H1 (cell line): ENCODE measurements around the gene POMT2. TPM values are rescaled to one million over a fixed set of nuclear protein-coding genes. Genes with fewer than 3 reads are reported as not detected.

Experiments
- CTCF ChIA-PET: fragments of 300-600 bp; sonication (Branson Sonifier 250); formaldehyde crosslinking; loops from one replicate; lab custom pipeline; 2021; ENCODE audit not compliant: partially characterized antibody; lab: Charles Lee
- POLR2A ChIA-PET: fragments of 300-600 bp; sonication (Branson Sonifier 250); formaldehyde crosslinking; loops from one replicate; lab custom pipeline; 2021; ENCODE audit warnings: inconsistent platforms; ENCODE audit not compliant: partially characterized antibody; lab: Charles Lee
- DNase-seq, 2 experiments: peaks; one replicate each; pipeline versions ENCODE4 v3.0.0 to v3.0.0-alpha.2; 2010 to 2022; ENCODE audit warnings: low spot score in 2 of 2, low read depth in 1 of 2, mixed read lengths in 1 of 2
- FAIRE-seq: peaks from 2 replicates; lab custom pipeline; 2011; peaks lifted over from hg19 to GRCh38; lab: Jason Lieb, UNC
- H2AFZ ChIP-seq: 2 replicates; pipeline ENCODE4 v1.8.1; 2012; ENCODE audit warnings: low read length, inconsistent platforms
- H2AK5ac ChIP-seq: 2 replicates; pipeline ENCODE4 v1.6.1; 2013; ENCODE audit warnings: low read depth, low read length
- H2BK120ac ChIP-seq: replicated peaks from 2 replicates; pipeline ENCODE3; 2013; ENCODE audit warnings: low read depth, low read length, inconsistent platforms
- H2BK12ac ChIP-seq: 2 replicates; pipeline ENCODE4 v1.6.1; 2013; ENCODE audit warnings: low read depth, low read length
- H2BK15ac ChIP-seq: 2 replicates; pipeline ENCODE4 v1.6.1; 2013; ENCODE audit warnings: low read length
- H2BK20ac ChIP-seq: 2 replicates; pipeline ENCODE4 v1.6.1; 2013; ENCODE audit warnings: low read length
- H2BK5ac ChIP-seq: 2 replicates; pipeline ENCODE4 v1.6.1; 2013; ENCODE audit warnings: low read depth, low read length
- H3K14ac ChIP-seq: 2 replicates; pipeline ENCODE4 v1.6.1; 2013; ENCODE audit warnings: inconsistent platforms; ENCODE audit not compliant: insufficient read length
- H3K18ac ChIP-seq: 2 replicates; pipeline ENCODE4 v1.6.1; 2013; ENCODE audit warnings: low read length; ENCODE audit errors: extremely low read depth
- H3K23ac ChIP-seq: 2 replicates; pipeline ENCODE4 v1.6.1; 2013; ENCODE audit warnings: inconsistent platforms; ENCODE audit not compliant: insufficient read length
- H3K23me2 ChIP-seq: 2 replicates; pipeline ENCODE4 v1.6.1; 2013; ENCODE audit warnings: low read depth, low read length
- H3K27ac ChIP-seq: 2 replicates; pipeline ENCODE4 v1.6.1; 2011; ENCODE audit warnings: low read depth, low read length, inconsistent platforms
- H3K27me3 ChIP-seq, 4 experiments: replicated peaks in 1 of 4; 1 replicate in 1 of 4; 2 replicates in 3 of 4; pipeline versions ENCODE4 v1.6.1 to v1.8.1; 2011 to 2013; ENCODE audit warnings: low read length in 3 of 4, mild to moderate bottlenecking in 3 of 4, inconsistent platforms in 2 of 4, mixed read lengths in 2 of 4, moderate library complexity in 1 of 4; ENCODE audit not compliant: control insufficient read depth in 3 of 4, insufficient read depth in 3 of 4; ENCODE audit errors: extremely low read depth in 1 of 4
- H3K36me3 ChIP-seq, 4 experiments: 2 replicates each; pipeline versions ENCODE4 v1.6.1 to v1.8.1; 2011 to 2013; ENCODE audit warnings: mild to moderate bottlenecking in 4 of 4, low read length in 3 of 4, moderate library complexity in 2 of 4, control low read depth in 1 of 4, inconsistent platforms in 1 of 4; ENCODE audit not compliant: insufficient read depth in 4 of 4, control insufficient read depth in 2 of 4
- H3K4ac ChIP-seq: replicated peaks from 2 replicates; pipeline ENCODE3; 2013; ENCODE audit warnings: low read length, low read depth, mixed read lengths, inconsistent platforms; ENCODE audit not compliant: insufficient read length
- H3K4me1 ChIP-seq, 4 experiments: replicated peaks in 1 of 4; 1 replicate in 1 of 4; 2 replicates in 3 of 4; pipeline versions ENCODE4 v1.6.1 to v1.8.1; 2011 to 2013; ENCODE audit warnings: low read length in 3 of 4, inconsistent platforms in 2 of 4, mixed read lengths in 1 of 4; ENCODE audit not compliant: insufficient read depth in 4 of 4, control insufficient read depth in 3 of 4
- H3K4me2 ChIP-seq, 2 experiments: 2 replicates each; pipeline versions ENCODE4 v1.6.1 to v1.8.1; 2011 to 2013; ENCODE audit warnings: low read depth in 2 of 2, low read length in 2 of 2, control low read depth in 1 of 2, inconsistent platforms in 1 of 2, mild to moderate bottlenecking in 1 of 2; ENCODE audit not compliant: insufficient read depth in 1 of 2
- H3K4me3 ChIP-seq, 4 experiments: fragments of 200-600, 300-600 bp in 1 of 4; sonication (generic), shearing (Covaris generic), sonication (Bioruptor Twin) in 1 of 4; 2 replicates each; pipeline versions ENCODE4 v1.5.1 to v1.8.1; 2011 to 2016; ENCODE audit warnings: low read length in 4 of 4, low read depth in 3 of 4, control low read depth in 2 of 4, inconsistent platforms in 2 of 4, mild to moderate bottlenecking in 2 of 4, mixed read lengths in 1 of 4, moderate library complexity in 1 of 4; ENCODE audit not compliant: insufficient read depth in 2 of 4; ENCODE audit errors: extremely low read depth in 1 of 4
- H3K56ac ChIP-seq: replicated peaks from 2 replicates; pipeline ENCODE3; 2013; ENCODE audit warnings: low read depth, mild to moderate bottlenecking, mixed read lengths, low read length, inconsistent platforms; ENCODE audit not compliant: insufficient read length
- H3K79me1 ChIP-seq: 2 replicates; pipeline ENCODE4 v1.6.1; 2013; ENCODE audit warnings: low read depth, low read length, control low read depth
- H3K79me2 ChIP-seq, 2 experiments: 2 replicates each; pipeline versions ENCODE4 v1.6.1 to v1.8.1; 2012 to 2013; ENCODE audit warnings: low read length in 2 of 2, mild to moderate bottlenecking in 2 of 2, inconsistent platforms in 1 of 2; ENCODE audit not compliant: insufficient read depth in 2 of 2, control insufficient read depth in 1 of 2
- H3K9ac ChIP-seq, 4 experiments: replicated peaks in 1 of 4; 1 replicate in 1 of 4; 2 replicates in 3 of 4; pipeline versions ENCODE4 v1.6.1 to v1.8.1; 2011 to 2013; ENCODE audit warnings: low read depth in 3 of 4, low read length in 3 of 4, control low read depth in 2 of 4, mild to moderate bottlenecking in 2 of 4, moderate library complexity in 2 of 4, inconsistent platforms in 1 of 4; ENCODE audit errors: extremely low read depth in 1 of 4
- H3K9me3 ChIP-seq, 2 experiments: 2 replicates each; pipeline versions ENCODE4 v1.6.1 to v1.8.1; 2012 to 2013; ENCODE audit warnings: mild to moderate bottlenecking in 2 of 2, moderate library complexity in 2 of 2, control low read depth in 1 of 2, inconsistent platforms in 1 of 2, low read depth in 1 of 2, low read length in 1 of 2, mixed read lengths in 1 of 2; ENCODE audit not compliant: insufficient read depth in 2 of 2
- H4K20me1 ChIP-seq, 2 experiments: replicated peaks in 1 of 2; 2 replicates each; pipeline versions ENCODE3 to v1.8.1; 2011 to 2013; ENCODE audit warnings: inconsistent platforms in 2 of 2, low read length in 2 of 2, mild to moderate bottlenecking in 1 of 2; ENCODE audit not compliant: insufficient read depth in 2 of 2, control insufficient read depth in 1 of 2
- H4K5ac ChIP-seq: 2 replicates; pipeline ENCODE4 v1.6.1; 2013; ENCODE audit warnings: low read length, low read depth, mixed read lengths, inconsistent platforms; ENCODE audit not compliant: insufficient read length
- H4K8ac ChIP-seq: 2 replicates; pipeline ENCODE4 v1.8.0; 2013; ENCODE audit warnings: mild to moderate bottlenecking, moderate library complexity, low read length, inconsistent platforms; ENCODE audit not compliant: insufficient read depth; ENCODE audit errors: extremely low read depth
- H4K91ac ChIP-seq: replicated peaks from 2 replicates; pipeline ENCODE3; 2013; ENCODE audit warnings: low read length, mixed read lengths, inconsistent platforms; ENCODE audit not compliant: insufficient read length
- ASH2L ChIP-seq: fragments of 200-600, 300-600 bp; sonication (generic); IDR thresholded peaks from one replicate; pipeline ENCODE4 v1.7.1; 2017; ENCODE audit warnings: low read length
- BACH1 ChIP-seq: IDR thresholded peaks from 2 replicates; pipeline ENCODE4 v1.6.1; 2012; ENCODE audit warnings: low read length, improper control_type of control experiment
- CEBPB ChIP-seq: IDR thresholded peaks from 2 replicates; pipeline ENCODE4 v1.6.1; 2012; ENCODE audit warnings: low read depth, low read length
- CHD2 ChIP-seq: IDR thresholded peaks from 2 replicates; pipeline ENCODE4 v1.6.1; 2012; ENCODE audit warnings: low read length, improper control_type of control experiment
- JUN ChIP-seq: IDR thresholded peaks from 2 replicates; pipeline ENCODE4 v1.6.1; 2011; ENCODE audit warnings: low read depth, mild to moderate bottlenecking, improper control_type of control experiment, low read length
- KDM1A ChIP-seq: fragments of 200-600, 300-600 bp; sonication (generic); IDR thresholded peaks from 2 replicates; pipeline ENCODE4 v1.7.1; 2016; ENCODE audit warnings: mild to moderate bottlenecking, low read length, borderline replicate concordance
- KDM4A ChIP-seq: IDR thresholded peaks from one replicate; pipeline ENCODE4 v1.7.1; 2012; ENCODE audit warnings: low read depth, mild to moderate bottlenecking, moderate library complexity, low read length, inconsistent platforms; ENCODE audit not compliant: severe bottlenecking
- MAFK ChIP-seq: IDR thresholded peaks from 2 replicates; pipeline ENCODE4 v1.6.1; 2012; ENCODE audit warnings: low read depth, mild to moderate bottlenecking, improper control_type of control experiment, low read length
- RNF2 ChIP-seq: fragments of 200-900, 300-1000 bp; sonication (generic); IDR thresholded peaks from 2 replicates; pipeline ENCODE4 v1.7.1; 2016; ENCODE audit warnings: borderline replicate concordance, low read depth, mild to moderate bottlenecking, antibody characterized with exemption, low read length; ENCODE audit not compliant: poor library complexity, severe bottlenecking; ENCODE audit errors: missing control alignments
- SP2 ChIP-seq: IDR thresholded peaks from 2 replicates; pipeline ENCODE4 v1.6.1; 2012; ENCODE audit warnings: mild to moderate bottlenecking, low read length, inconsistent platforms
- SRF ChIP-seq: IDR thresholded peaks from 2 replicates; pipeline ENCODE4 v1.6.1; 2011; ENCODE audit warnings: mild to moderate bottlenecking, low read depth, low read length, moderate library complexity
- WGBS, 2 experiments: shearing (Covaris generic) in 1 of 2; methylation state at CpG; one replicate each; pipeline versions ENCODE4 v1.1.6 to v1.1.7; 2013 to 2015; ENCODE audit warnings: low lambda C conversion rate in 2 of 2, mixed read lengths in 2 of 2, inconsistent platforms in 1 of 2, low coverage in 1 of 2, missing lambda C conversion rate in 1 of 2; ENCODE audit not compliant: insufficient replicate concordance in 2 of 2, insufficient coverage in 1 of 2, insufficient read length in 1 of 2; ENCODE audit errors: extremely low coverage in 1 of 2, missing lambda C conversion rate in 1 of 2; 5-methylcytosine and 5-hydroxymethylcytosine counted together
- polyA plus RNA-seq, 7 experiments: library from polyadenylated mRNA; depleted of rRNA in 3 of 7; stranded (reverse) in 5 of 7; unstranded in 2 of 7; fragments of >200 nt in 5 of 7; fragments of 200-250 nt in 2 of 7; gene quantifications; 1 replicate in 5 of 7; 2 replicates in 1 of 7; 4 replicates in 1 of 7; pipeline versions ENCODE4 v1.2.1 to v1.2.3, GENCODE V29; 2011 to 2013; ENCODE audit warnings: missing spikeins in 2 of 7, mixed read lengths in 2 of 7
- total RNA-seq: library from RNA; stranded (reverse); fragmentation: NEBNext Ultra II Directional; extraction: Animal tissue kit (Norgen Biotek cat#: 25700); gene quantifications from 2 replicates; pipeline ENCODE4 v1.2.1, GENCODE V29; 2021
- TF ChIP-seq, protein P1 (sequence below): IDR thresholded peaks from 2 replicates; pipeline ENCODE4 v1.6.1; 2012; ENCODE audit warnings: inconsistent platforms

The POMT2 gene
- total and polyA plus RNA-seq, 2 of the 8 experiments (the other 6 are each of a cell fraction or from before 2014, with no cell fraction given), result 20.8 to 44.9 TPM

DNA sequence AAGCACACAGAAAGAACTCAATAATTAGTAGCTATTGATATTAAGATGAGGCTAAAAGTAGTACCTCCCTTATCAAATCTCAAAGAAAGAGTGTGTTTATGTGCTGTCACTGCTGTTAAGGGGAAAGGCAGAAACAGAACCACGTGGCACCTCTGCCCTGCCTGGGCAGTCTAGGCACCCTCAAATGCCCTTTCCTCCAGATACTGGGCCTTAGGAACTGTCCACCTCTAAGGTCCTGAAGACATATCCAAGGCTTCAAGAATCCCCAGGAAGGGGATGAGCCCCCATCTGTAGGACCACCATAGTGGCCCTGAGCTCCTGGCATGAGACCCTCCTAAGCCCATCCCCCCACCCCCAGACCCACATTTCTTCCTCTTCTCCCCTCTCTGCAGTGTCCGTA, 78.7 kb downstream of the POMT2 start:
- H2AK5ac ChIP-seq, result no peak overlapping the region
- H4K8ac ChIP-seq, result no peak overlapping the region
- H3K9ac ChIP-seq, result no peak overlapping the region
- H4K5ac ChIP-seq, result no peak overlapping the region
- no peak overlapping the region for H3K14ac ChIP-seq
- H3K9me3 ChIP-seq, result no peaks in the 10 kb centered on the region
- no peak overlapping the region for H3K18ac ChIP-seq
- no peak overlapping the region for H3K23ac ChIP-seq
- no peaks in the 10 kb centered on the region; a peak in 1 of 7 replicates for H3K4me1 ChIP-seq
- TF ChIP-seq JUN (no peak), KDM4A (no peak), ASH2L (no peak), CEBPB (no peak), KDM1A (no peak), SP2 (no peak), SRF (no peak), MAFK (no peak), BACH1 (no peak), CHD2 (no peak), RNF2 (no peak)
- TF ChIP-seq, protein P1, sequence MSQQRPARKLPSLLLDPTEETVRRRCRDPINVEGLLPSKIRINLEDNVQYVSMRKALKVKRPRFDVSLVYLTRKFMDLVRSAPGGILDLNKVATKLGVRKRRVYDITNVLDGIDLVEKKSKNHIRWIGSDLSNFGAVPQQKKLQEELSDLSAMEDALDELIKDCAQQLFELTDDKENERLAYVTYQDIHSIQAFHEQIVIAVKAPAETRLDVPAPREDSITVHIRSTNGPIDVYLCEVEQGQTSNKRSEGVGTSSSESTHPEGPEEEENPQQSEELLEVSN, result no peak
- TF ChIP-seq, all 59 proteins: peak for 0
- ChIA-PET CTCF (interaction anchor here (0.6 to 6.6 kb wide), 13 partner anchors 12 to 211 kb away, joined by 3 to 52 read pairs (median 4); no protein-coding TSS in a partner anchor), POLR2A (no interaction called here)
- Histone ChIP-seq H3K79me1 (no peaks in the 10 kb centered on the region), H2BK12ac (no peak overlapping the region), H4K20me1 (peaks cover 2% of the 10 kb centered on the region in 2 experiments), H3K27ac (no peak overlapping the region), H3K36me3 (no peaks in the 10 kb centered on the region; a peak in 3 of 8 replicates), H3K27me3 (no peaks in the 10 kb centered on the region), H3K79me2 (no peaks in the 10 kb centered on the region), H4K91ac (no peak overlapping the region), H2BK5ac (no peak overlapping the region), H2AFZ (no peak overlapping the region), H2BK15ac (no peak overlapping the region), H2BK20ac (no peak overlapping the region), H3K23me2 (no peaks in the 10 kb centered on the region), H3K4me3 (no peak overlapping the region), H3K4me2 (no peak overlapping the region), H3K56ac (no peak overlapping the region), H3K4ac (no peak overlapping the region), H2BK120ac (no peak overlapping the region)
- DNase-seq, result no peak
- WGBS, 2 experiments, result 79% methylated on average over 2 of the region's 2 CpGs; no CpG with 5 or more reads in 1 of the 2 experiments
- FAIRE-seq, result no peak
